SKM-1 (cell line): ENCODE results near the gene ORC4.
"Not testable (repeated sequence)": the region's sequence is repeated elsewhere in the genome, so short reads cannot be mapped to it uniquely, and the experiment has no call there.

ENCODE experiments used
- DNase-seq: peaks from one replicate; lab custom pipeline; 2025; ENCODE audit not compliant: unreplicated experiment; lab: John Stamatoyannopoulos, UW

ORC4 gene

DNA sequence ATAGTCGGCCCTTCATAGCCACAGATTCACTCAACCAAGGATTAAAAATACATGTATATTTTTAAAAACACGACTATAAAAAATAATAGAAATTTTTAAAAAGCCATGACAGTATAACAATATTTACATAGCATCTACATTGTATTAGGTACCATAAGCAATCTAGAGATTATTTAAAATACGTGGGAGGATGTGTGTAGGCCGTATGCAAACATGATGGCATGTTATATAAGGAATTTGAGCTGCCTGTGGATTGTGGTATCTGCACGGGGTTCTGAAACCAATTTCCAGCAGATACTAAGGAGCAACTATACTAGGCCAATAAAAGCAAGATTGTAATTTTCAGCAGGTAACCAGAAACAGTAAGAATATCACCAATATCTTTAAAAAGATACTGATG, 5.9 kb downstream of the ORC4 start:
- DNase-seq = no peak

DNA sequence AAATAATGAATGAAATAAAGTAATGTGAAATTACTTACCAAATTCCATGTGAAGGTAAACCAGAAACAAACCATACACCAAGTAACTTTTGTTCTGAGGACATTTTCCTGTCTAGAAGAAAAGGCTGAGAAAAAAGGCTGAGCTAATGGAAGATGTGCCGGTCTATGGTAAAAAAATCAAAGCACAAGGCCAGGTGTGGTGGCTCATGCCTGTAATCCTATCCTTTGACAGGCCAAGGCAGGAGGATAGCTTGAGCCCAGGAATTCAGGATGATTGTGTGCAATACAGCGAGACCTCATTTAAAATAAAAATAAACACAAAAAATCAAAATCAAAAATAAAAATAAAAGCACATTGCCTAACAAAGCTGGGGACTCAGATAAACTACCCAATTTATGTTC, 6.7 kb downstream of the ORC4 start:
- DNase-seq = no peak

DNA sequence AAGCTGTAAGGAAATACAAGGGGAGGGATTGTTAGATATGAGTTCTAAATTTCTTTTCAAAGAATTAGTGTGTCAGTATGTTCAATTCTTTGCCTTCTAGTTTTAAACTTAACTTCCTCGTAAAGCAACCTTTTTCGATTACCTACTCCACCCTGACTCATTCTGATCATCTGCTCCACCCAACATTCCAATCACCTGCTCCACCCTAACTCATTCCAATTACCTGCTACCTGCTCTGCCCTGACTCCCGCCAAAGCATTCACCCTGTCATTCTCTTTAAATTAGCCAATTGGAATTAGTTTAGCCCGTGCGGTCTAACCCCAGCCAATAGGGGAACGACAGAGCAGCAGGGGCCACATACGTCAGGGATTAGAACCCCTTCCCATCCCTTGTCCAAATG, 12.1 kb downstream of the ORC4 start:
- not testable (repeated sequence) for DNase-seq

DNA sequence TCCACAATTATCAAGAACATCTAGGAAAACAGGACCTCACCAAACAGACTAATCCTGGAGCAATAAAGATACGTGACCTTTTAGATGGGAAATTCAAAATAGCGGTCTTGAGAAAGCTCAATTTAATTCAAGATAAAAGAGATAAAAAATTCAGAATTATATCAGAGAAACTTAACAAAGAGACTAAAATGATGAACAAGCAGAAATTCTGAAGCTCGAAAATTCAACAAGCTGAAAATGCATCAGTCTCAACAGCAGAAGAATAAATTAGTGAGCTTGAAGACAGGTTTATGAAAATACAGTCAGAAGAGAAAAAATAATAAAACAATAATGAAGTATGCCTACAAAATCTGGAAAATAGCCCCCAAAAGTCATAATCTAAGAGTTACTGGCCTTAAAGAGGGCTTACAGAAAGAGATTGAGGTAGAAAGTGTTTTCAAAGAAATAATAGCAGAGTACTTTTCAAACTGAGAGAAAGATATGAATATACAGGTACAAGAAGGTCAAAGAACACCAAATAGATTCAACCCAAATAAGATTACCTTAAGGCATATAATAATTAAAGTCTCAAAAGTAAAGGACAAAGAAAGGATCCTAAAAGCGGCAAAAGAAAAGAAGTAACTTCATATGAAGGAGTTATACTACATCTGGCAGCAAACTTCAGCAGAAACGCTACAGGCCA, 13.2 kb downstream of the ORC4 start:
- DNase-seq = no peak

DNA sequence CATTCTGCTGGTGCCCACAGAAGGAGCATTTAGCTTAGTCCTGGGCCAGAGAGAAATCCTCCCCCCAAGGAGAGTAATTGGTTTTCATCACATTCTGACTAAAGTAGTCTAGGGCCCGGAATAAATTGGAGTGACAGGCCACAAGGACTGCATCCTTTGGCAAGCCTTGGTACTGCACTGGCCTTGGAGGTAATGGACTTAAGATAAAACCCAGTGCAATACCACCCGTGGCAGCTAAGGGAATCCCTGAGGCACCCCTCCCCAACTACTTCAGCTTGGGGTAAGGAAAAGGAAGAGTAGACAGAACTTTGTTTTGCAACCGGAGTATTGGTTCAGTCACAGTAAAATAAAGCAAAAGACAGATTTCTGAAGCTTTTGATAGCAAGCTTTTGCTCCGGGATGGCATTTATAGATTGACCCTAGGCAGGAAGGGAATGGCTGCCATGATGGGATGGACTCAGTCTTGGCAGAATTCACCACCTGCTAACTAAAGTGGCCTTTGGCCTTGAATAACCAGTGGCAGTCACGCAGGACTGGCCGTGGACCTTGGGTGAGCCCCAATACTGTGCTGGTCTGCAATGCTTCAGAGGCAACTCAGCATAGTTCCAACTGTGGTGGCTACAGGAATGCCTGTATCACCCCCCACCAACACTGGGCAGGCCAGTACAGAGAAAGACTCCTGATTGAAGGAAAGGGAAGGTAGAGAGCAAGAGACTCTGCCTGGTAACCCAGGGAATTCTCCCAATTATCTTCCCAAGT, 14.1 kb downstream of the ORC4 start:
- DNase-seq = no peak

DNA sequence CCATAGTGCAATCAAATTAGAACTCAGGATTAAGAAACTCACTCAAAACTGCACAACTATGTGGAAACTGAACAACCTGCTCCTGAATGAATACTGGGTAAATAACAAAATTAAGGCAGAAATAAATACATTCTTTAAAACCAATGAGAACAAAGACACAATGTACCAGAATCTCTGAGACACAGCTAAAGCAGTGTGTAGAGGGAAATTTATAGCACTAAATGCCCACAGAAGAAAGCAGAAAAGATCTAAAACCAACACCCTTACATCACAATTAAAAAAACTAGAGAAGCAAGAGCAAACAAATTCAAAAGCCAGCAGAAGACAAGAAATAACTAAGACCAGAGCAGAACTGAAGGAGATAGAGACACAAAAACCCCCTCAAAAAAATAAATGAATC, 18.1 kb downstream of the ORC4 start:
- not testable (repeated sequence) for DNase-seq

DNA sequence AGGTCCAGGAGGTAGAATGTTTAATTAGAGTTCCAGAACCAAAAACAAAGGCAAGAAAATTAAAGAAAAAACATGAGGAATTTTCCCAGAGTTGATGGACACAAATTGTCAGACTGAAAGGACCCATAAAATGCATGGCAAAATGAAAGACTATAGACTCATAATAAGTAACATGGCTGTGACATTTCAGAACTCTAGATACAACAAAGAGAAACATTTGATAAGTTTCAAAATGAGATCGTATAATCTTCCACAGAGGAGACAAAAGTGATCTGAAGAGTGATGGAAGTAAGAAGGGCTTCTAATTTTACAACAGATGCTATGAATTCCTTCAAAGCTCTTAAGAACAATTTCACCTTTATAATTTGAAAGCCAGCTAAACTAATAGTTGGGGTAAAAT, 20.4 kb downstream of the ORC4 start:
- no peak for DNase-seq

DNA sequence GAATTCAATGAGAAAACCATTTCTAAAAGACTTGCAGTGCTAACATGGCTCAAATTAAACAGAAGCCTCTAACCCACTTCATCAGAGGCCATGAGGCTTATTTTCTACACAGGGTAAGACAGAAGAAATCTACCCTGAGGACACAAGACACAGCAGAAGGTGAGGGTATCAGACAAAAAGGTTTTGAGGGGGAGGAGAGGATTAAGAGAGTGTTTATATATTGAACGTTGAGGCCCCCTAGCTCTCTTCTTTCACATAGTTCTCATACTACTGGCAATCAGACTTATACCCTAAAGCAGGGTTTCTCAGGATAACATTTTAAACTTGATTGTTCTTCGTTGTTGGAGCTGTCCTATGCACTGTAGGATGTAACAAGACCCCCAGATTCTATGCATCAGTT, 21.4 kb downstream of the ORC4 start:
- DNase-seq = no peak

DNA sequence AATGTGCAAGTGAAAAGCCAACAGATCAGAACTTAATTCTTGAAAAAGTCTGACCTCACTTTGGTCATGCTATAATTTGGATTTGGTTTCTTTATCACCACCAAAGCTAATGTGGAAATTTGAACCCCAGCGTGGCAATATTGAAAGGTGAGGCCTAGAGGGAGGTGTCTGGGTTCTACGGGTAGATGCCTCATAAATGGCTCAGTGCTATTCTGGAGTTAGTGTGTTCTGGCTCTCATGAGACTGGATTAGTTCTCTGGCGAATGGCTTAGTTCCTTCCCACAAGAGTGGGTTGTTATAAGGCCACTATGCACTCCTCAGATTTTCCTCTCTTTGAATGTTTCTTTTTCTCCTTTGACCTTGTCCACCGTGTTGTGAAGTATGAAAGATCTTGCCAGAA, 22.3 kb downstream of the ORC4 start:
- no peak for DNase-seq

DNA sequence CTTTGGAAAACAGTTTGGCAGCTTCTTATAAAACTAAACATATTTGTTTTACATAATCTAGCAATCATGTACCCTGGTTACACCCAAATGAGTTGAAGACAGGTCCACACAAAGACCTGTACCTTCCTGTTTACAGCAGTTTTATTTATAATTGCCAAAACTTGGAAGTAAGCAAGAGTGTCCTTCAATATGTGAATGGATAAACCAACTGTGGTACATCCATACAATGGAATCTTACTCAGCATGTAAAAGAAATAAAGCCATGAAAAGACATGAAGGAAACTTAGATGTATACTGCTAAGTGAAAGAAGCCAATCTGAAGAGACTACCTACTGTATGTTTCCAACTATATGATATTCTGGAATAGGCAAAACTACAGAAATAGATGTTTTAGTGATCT, 23.7 kb downstream of the ORC4 start:
- no peak for DNase-seq

DNA sequence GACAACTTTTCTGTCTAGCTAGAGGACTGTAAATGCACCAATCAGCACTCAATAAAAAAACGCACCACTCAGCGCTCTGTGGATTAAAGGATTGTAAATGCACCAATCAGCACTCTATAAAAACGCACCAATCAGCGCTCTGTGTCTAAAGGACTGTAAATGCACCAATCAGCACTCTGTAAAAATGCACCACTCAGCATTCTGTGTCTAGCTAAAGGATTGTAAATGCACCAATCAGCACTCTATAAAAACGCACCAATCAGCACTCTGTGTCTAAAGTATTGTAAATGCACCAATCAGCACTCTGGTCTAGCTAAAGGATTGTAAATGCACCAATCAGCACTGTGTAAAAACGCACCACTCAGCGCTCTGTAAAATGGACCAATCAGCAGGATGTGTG, 25.6 kb downstream of the ORC4 start:
- not testable (repeated sequence) for DNase-seq

DNA sequence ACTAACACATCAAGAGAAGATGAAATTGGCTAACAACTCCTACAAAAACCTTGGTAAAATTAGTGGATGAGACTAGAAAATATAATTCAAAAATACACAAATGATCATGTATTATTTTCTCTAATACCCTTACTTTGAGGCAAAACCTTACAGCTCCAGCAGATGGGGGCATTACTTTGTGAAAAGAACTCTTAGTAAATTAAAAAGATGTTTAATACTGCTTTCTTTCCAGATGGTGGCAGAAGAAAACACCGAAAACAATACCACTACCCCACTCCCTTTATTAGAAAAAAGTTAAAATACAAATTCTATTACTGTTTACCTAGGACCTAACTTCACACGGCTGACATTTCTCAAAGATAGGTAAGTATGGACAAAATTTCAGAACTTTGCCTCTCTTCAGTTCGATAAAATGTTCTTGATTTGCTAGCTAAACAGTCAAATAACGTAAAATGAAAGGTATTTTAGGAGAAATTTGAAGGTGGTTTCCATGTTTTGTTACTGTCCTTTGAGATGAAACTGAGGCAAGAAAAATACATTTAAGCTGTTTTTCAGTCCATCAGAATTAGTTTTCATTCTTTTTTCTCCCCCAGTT, 30.6 kb downstream of the ORC4 start:
- no peak for DNase-seq

DNA sequence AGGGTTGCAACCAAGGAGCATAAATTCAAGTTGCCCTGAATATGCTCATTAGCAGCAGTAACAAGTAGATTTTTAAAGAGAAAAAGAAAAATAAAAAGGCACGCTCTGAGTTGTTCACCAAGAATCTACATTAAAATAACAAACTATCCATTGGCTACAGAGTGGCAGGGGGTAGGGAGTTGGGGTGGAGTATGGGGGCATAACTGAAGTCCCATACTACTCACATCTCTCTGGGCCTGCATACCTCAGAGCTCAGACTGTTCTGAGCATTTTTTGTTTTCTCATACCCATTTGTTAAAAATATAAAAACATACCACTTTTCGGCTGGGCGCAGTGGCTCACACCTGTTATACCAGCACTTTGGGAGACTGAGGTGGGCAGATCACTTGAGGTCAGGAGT, 31.4 kb downstream of the ORC4 start:
- no peak for DNase-seq

DNA sequence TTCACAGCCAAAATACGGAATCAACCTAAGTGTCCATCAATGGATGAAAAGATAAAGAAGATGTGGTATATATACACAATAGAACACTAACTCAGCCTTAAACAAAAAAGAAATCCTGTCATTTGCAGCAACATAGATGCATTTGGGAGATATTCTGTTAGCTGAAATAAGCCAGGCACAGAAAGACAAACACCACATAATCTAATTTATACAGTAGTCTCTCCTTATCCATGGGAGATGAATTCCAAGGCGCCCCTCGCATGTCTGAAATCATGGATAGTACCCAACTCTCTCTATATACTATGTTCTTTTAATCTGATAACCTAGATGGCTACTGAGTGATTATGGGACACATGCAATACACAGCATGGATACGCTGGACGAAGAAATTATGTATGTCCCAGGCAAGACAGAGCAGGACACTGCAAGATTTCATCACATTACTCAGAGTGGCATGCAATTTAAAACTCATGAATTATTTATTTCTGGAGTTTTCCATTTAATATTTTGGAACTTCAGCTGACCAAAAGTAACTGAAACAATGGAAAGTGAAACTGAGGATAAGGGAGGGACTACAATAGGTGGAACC, 39.5 kb downstream of the ORC4 start:
- no peak for DNase-seq

DNA sequence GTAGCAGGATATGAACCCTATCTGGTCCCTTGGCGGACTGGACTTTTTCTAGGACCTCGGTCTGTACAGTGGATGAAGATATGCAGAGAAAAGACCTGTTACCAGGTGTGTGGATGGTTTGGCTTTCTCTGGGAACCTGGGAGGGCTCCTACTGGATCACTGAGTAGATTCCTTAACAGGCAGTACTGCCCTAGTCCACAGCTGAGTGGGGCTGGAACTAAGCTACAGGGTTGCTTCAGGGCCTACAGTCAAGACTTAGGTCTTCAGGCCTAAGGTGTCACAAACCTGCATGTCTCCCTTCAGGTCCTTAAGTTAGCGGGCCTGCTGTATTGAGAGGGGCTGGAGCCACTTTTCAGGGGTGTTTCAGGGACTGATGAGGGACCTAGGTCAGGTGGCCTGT, 42.9 kb downstream of the ORC4 start:
- no peak for DNase-seq

DNA sequence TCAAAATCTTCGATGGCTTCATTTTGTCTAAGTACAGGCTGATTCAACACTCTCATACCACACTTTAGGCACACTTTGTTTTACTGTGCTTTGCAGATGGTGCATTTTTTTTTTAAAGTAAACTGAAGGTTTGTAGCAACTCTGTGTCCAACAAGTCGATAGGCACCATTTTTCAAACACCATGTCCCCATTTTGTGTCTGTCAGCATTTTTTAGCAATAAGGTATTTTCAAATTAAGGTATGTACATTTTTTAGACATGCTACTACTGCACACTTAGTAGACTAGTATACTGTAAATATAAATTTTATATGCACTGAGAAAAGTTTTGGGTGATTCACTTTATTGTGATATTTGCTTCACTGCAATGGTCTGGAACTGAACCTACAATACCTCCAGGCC, 44.4 kb downstream of the ORC4 start:
- no peak for DNase-seq

DNA sequence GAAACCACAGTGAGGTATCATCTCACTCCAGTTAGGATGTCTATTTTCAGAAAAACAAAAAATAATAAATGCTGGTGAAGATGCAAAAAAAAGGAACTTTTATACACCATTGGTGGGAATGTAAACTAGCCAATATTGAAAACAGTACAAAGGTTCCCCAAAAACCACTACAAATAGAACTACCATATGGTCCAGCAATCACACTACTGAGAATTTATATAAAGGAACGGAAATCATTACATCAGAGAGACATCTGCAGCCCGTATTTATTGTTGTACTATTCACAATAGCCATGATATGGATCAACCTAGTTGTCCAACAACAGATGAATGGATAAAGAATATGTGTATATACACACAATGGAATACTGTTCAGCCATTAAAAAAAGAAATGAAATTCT, 52.0 kb downstream of the ORC4 start:
- no peak for DNase-seq

DNA sequence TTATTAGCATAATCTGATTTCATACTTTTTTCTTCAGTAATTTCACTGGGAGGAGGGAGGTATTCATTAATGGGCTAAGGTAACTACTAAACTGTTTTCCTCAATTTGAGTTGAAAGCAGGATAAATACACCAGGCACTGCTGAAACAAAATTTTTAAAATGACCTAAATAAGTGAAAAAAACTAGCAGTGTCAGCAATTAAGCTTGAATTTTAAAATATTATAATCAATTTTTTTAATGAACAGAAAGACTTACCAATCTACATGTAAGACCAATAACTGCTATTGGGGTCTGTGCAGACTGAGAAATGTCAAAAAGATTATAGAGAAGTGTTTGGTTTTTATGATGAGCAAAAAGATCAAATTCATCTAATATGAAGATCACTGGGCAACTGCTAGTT, 68.4 kb downstream of the ORC4 start:
- no peak for DNase-seq

DNA sequence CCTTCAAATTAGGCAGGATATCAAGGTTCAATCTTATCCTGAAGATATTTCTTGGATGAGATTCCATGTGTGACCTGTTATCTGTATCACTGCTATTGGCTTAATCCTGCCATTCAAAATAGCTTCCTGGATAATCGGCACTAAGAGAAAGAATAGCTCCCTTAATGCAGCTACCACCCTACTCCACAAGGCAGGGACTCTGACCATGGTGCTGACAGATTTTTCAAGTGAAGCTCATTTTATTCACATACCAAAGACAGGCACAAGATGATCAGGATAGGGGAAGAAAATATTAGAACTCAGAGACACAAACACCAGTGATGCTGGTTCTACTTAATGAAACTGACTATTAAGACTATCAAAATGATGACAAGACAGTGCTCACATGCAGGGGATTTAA, 74.9 kb downstream of the ORC4 start:
- no peak for DNase-seq

DNA sequence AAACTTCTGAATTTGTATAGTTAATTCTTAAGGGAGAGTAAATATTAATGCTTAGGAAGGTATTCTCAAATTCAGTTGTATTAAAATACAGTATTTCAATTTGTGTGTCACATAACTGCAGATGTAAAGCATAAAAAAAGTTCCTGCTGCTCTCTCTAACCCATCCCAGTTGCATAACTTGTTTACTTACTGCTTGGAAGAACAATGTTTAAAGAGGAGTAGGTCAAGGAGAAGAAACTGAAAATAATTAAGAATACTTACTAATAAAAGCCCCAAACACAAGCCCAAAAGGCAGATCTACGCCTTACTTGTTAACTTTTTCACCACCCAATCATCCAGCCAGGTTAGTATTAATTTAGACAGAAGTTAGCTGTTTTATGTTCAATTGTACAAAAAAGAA, 81.2 kb downstream of the ORC4 start:
- DNase-seq = no peak

DNA sequence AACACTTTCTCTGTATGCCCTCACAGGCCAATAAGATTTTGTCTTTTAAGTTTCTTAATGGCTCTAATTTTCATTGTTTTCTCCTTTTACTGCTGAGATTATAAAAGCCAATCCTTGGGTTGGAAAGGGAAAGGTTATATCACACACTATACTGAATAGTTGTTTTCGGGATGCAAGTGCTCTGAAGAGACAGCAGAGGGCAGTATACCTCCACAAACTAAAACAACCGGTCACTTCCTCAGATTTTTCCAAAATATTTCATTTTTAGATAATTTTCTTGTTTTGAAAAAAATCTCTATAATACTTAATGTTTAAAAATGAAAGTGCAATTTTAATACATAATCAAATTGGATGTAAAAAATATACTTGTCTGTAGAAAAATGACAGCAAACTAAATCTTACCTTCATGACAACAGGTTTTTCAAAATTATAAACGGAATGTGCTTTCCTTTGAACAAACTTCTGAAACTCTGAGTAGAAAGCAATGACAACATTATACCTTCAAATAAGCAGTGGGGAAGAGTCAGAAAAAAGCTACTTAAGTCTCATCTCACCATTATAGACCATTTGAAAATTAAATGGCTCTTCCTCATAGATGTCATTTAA, 82.7 kb downstream of the ORC4 start:
- peak; percentile 24 for DNase-seq
